ENCODE data around the gene TEX2. TPM values are rescaled to one million over a fixed set of nuclear protein-coding genes. Genes with fewer than 3 reads are reported as not detected.

Gene TEX2
- total RNA-seq, 1 experiment from 2014 or later, result 20.2 TPM

- Histone ChIP-seq H3K36me3 (ENCODE audit: control insufficient read depth, insufficient read depth, low read length) (no peaks in the 10 kb centered on the region; the same call in 1 of the 2 replicates), H3K4me1 (peaks cover 13% of the 10 kb centered on the region), H3K27me3 (replicated peaks; ENCODE audit: control insufficient read depth, insufficient read depth, low read length) (no peaks in the 10 kb centered on the region), H3K9me3 (no peaks in the 10 kb centered on the region), H3K4me3 (ENCODE audit: low read depth, low read length) (no peak overlapping the region)
- no peak for DNase-seq
- H3K4me3 Mint-ChIP-seq (ENCODE audit: unreplicated experiment), result no peak overlapping the region
- TF ChIP-seq, protein P1, sequence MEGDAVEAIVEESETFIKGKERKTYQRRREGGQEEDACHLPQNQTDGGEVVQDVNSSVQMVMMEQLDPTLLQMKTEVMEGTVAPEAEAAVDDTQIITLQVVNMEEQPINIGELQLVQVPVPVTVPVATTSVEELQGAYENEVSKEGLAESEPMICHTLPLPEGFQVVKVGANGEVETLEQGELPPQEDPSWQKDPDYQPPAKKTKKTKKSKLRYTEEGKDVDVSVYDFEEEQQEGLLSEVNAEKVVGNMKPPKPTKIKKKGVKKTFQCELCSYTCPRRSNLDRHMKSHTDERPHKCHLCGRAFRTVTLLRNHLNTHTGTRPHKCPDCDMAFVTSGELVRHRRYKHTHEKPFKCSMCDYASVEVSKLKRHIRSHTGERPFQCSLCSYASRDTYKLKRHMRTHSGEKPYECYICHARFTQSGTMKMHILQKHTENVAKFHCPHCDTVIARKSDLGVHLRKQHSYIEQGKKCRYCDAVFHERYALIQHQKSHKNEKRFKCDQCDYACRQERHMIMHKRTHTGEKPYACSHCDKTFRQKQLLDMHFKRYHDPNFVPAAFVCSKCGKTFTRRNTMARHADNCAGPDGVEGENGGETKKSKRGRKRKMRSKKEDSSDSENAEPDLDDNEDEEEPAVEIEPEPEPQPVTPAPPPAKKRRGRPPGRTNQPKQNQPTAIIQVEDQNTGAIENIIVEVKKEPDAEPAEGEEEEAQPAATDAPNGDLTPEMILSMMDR (IDR thresholded peaks at IDR 0.05; ENCODE audit: insufficient read depth in 1 of 2, low read depth in 1 of 2, low read length in 1 of 2, severe bottlenecking in 1 of 2, unreplicated experiment in 1 of 2), result no peak
- POLR2A ChIA-PET, result interaction anchor here (0.6 to 1.3 kb wide), 2 partner anchors 32 to 761 kb away, joined by 3 to 10 read pairs; no protein-coding TSS in a partner anchor
- CTCF ChIA-PET, result interaction anchor here (1.2 to 1.5 kb wide), 2 partner anchors 25 to 152 kb away, joined by 3 read pairs; no protein-coding TSS in a partner anchor
- H3K4me1 Mint-ChIP-seq (ENCODE audit: low read depth, unreplicated experiment), result peaks cover 15% of the 10 kb centered on the region
- no TSS peak for BruUV-seq (replicated peaks)
- intact Hi-C loops (cut with micrococcal nuclease; ENCODE audit: unreplicated experiment), result no loop called here
- H3K9me3 Mint-ChIP-seq (ENCODE audit: unreplicated experiment), result no peaks in the 10 kb centered on the region
- H3K27me3 Mint-ChIP-seq (ENCODE audit: insufficient read depth, unreplicated experiment), result no peaks in the 10 kb centered on the region
- no peaks in the 10 kb centered on the region for H3K36me3 Mint-ChIP-seq (ENCODE audit: insufficient read depth, unreplicated experiment)
- no peak overlapping the region for H3K27ac Mint-ChIP-seq (ENCODE audit: unreplicated experiment)
Measured at GRCh38 chr17:64177311-64178010, 85.6 kb downstream of the TEX2 start.

DNA sequence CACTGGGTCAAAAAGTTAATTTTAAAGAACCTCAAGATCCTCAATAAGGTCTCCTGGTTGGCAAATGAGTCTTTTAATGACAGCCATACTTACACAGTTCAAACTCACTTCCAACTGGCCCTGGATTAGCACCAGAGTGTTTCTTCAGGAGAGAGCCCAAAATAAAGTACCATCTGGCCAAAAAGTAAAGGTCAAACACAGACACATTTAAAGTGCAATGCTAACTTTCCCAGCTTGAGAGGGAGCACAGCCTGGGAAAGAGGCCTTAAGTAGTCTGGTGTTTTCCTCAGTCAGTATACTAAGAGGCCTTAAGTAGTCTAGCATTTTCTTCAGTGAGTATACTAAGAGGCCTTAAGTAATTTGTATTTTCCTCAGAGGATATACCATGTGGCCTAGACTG, 86.5 kb downstream of the TEX2 start:
- Histone ChIP-seq H3K27me3 (replicated peaks; ENCODE audit: control insufficient read depth, insufficient read depth, low read length) (no peaks in the 10 kb centered on the region), H3K4me3 (ENCODE audit: low read depth, low read length) (no peak overlapping the region), H3K4me1 (peaks cover 13% of the 10 kb centered on the region), H3K9me3 (no peaks in the 10 kb centered on the region), H3K36me3 (ENCODE audit: control insufficient read depth, insufficient read depth, low read length) (no peaks in the 10 kb centered on the region; the same call in 1 of the 2 replicates)
- H3K36me3 Mint-ChIP-seq (ENCODE audit: insufficient read depth, unreplicated experiment), result no peaks in the 10 kb centered on the region
- BruUV-seq (replicated peaks), result no TSS peak
- H3K27me3 Mint-ChIP-seq (ENCODE audit: insufficient read depth, unreplicated experiment), result no peaks in the 10 kb centered on the region
- ChIA-PET CTCF (no interaction called here), POLR2A (no interaction called here)
- no peak overlapping the region for H3K27ac Mint-ChIP-seq (ENCODE audit: unreplicated experiment)
- peaks cover 15% of the 10 kb centered on the region for H3K4me1 Mint-ChIP-seq (ENCODE audit: low read depth, unreplicated experiment)
- no peaks in the 10 kb centered on the region for H3K9me3 Mint-ChIP-seq (ENCODE audit: unreplicated experiment)
- TF ChIP-seq, protein P1 (IDR thresholded peaks at IDR 0.05; ENCODE audit: insufficient read depth in 1 of 2, low read depth in 1 of 2, low read length in 1 of 2, severe bottlenecking in 1 of 2, unreplicated experiment in 1 of 2), result no peak
- no peak overlapping the region for H3K4me3 Mint-ChIP-seq (ENCODE audit: unreplicated experiment)
- intact Hi-C loops (cut with micrococcal nuclease; ENCODE audit: unreplicated experiment), result no loop called here
- no peak for DNase-seq

DNA sequence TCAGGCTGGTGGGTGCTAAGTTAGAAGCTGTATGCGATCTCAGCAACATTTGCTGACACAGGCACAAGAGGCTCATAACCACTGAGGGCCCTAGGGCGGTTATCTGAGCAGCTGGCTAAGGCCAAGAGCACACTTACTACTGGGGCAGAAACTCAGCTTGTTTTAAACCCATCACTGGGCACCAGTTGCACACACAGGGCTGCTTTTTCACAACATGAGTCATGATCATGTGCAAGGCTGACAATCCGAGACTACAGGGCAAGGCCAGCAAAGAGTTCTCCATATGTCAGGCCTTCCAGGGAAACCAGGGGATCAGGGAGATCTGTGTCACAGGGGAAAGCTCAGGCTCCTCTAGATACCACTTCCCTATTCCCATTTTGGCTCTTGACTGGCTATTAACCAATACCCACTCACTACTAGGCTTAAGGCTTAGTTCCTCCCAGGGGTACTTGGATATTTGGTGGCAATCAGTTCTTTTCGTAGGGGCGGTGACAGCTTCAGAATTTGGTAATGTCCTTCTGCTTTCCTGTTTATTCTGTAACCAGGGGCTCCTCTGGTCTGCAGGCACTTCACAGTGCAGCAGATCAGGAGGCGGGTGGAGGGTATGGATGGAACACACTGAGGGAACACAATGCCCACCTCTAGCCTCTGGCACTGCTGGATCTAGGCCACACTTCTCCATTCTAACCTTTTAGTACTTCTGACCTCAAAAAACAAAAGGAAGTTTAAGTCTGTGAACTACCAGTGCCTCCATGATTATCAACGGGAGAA, 88.2 kb downstream of the TEX2 start:
- Mint-ChIP-seq H3K4me1 (ENCODE audit: low read depth, unreplicated experiment) (peaks cover 15% of the 10 kb centered on the region), H3K27ac (ENCODE audit: unreplicated experiment) (no peak overlapping the region), H3K4me3 (ENCODE audit: unreplicated experiment) (no peak overlapping the region), H3K36me3 (ENCODE audit: insufficient read depth, unreplicated experiment) (no peaks in the 10 kb centered on the region), H3K9me3 (ENCODE audit: unreplicated experiment) (no peaks in the 10 kb centered on the region), H3K27me3 (ENCODE audit: insufficient read depth, unreplicated experiment) (no peaks in the 10 kb centered on the region)
- DNase-seq, result no peak
- ChIA-PET CTCF (no interaction called here), POLR2A (no interaction called here)
- Histone ChIP-seq H3K9me3 (no peaks in the 10 kb centered on the region), H3K4me1 (peaks cover 13% of the 10 kb centered on the region), H3K4me3 (ENCODE audit: low read depth, low read length) (no peak overlapping the region), H3K36me3 (ENCODE audit: control insufficient read depth, insufficient read depth, low read length) (no peaks in the 10 kb centered on the region; the same call in 1 of the 2 replicates), H3K27me3 (replicated peaks; ENCODE audit: control insufficient read depth, insufficient read depth, low read length) (no peaks in the 10 kb centered on the region)
- intact Hi-C loops (cut with micrococcal nuclease; ENCODE audit: unreplicated experiment), result no loop called here
- no TSS peak for BruUV-seq (replicated peaks)
- TF ChIP-seq, protein P1 (IDR thresholded peaks at IDR 0.05; ENCODE audit: insufficient read depth in 1 of 2, low read depth in 1 of 2, low read length in 1 of 2, severe bottlenecking in 1 of 2, unreplicated experiment in 1 of 2), result no peak
